ENCODE results near the gene AFAP1.

AFAP1 gene

DNA sequence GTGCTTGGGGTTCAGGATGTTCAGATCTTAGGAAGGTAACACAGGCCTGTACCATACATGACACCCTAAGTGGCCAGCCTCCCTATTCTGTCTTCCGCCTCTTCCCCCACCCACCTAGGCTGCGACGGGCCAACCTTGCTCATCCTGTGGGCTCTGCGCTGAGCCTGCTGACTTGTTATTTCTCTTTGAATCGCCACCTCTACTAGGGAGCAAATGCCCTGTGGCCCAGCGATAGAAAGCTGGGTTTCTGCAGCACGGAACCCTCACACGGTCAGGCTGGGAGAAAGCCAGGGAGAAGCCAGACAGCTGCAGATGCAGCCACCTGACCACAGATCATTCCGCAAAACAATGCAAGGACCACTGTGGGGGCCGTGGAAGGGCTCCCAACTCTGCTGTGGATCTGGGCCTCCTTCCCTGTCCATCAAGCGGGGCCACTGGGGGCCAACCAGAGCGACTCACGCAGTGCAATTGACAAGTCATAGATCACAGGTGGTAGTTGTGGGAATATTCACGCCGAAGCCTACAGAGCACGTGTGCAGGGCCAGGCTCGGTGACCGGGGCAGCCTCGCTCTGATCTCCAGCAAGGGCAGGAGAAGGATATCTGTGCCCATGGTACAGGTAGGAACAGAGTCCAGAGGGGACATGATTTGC is 227.5 kb downstream of the AFAP1 start:
- TF ChIP-seq, protein P1, sequence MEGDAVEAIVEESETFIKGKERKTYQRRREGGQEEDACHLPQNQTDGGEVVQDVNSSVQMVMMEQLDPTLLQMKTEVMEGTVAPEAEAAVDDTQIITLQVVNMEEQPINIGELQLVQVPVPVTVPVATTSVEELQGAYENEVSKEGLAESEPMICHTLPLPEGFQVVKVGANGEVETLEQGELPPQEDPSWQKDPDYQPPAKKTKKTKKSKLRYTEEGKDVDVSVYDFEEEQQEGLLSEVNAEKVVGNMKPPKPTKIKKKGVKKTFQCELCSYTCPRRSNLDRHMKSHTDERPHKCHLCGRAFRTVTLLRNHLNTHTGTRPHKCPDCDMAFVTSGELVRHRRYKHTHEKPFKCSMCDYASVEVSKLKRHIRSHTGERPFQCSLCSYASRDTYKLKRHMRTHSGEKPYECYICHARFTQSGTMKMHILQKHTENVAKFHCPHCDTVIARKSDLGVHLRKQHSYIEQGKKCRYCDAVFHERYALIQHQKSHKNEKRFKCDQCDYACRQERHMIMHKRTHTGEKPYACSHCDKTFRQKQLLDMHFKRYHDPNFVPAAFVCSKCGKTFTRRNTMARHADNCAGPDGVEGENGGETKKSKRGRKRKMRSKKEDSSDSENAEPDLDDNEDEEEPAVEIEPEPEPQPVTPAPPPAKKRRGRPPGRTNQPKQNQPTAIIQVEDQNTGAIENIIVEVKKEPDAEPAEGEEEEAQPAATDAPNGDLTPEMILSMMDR (IDR thresholded peaks at IDR 0.05; ENCODE audit: extremely low read depth, missing control alignments): no peak
- DNase-seq (ENCODE audit: low spot score): no peak

DNA sequence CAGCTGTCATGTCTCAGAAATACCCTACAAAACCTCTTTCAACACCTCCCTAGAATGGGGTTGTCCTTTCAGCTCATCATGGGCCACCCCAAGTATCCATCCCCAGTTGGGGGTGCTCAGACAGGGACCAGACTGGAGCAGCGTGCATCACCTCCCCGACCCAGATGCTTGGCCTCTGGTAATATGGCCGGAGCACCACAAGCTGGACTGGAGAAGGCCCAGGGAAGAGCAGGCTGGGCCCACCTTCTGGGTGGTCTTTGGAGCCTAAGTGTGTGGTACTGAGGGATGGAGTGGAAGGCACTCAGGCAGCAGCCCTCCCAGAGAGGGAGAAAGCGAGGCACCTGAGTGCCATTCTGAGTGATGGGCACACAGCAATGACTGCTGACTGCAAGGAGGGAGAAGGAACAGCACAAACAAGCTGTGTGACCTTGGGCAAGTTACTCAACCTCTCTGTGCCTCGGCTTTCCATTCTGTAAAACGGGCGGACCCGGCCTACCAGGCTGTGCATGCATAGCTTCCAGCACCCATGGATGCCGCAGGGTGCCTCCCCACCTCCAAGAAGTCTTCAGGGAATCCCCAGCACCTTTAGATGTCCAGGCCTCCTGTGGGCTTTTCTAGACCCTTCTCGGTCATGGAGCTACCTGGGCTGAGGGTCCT is 228.2 kb downstream of the AFAP1 start:
- DNase-seq (ENCODE audit: low spot score): no peak
- TF ChIP-seq, protein P1 (IDR thresholded peaks at IDR 0.05; ENCODE audit: extremely low read depth, missing control alignments): no peak

DNA sequence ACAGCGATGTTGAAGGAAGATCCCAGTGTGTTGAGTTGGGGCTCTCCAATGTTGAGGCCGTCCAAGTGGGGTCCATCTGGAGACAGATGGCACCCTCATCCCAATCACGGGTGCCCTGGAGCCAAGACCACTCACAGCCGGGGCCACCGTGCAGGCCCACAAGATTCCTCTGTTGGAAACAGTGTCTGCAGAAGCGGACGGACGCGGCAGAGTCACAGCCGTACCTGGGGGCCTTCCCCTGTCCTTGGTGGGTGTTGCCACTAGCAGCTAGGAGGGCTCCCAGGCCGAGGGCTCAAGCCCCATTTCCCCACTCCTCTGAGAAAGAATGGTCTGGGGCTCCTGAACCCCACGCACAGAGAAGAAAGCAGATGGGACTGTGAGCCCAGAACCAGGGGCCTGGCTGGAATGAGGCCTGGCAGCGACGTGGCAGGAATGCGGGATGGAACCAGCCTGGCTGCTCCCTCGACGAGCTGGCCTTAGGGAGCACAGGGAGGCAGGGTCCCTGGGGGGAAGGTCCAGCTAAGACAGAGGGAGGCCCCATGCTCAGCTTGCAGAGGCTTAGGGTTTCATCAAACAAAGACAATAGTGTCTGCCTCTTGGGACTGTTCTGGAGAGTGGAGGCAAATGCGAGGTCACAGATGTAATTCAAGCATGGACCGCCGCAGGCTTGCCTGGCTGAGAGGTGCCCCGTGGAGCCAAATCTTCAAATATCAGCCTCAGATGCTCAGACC is 228.9 kb downstream of the AFAP1 start:
- TF ChIP-seq, protein P1 (IDR thresholded peaks at IDR 0.05; ENCODE audit: extremely low read depth, missing control alignments): no peak
- no peak for DNase-seq (ENCODE audit: low spot score)

DNA sequence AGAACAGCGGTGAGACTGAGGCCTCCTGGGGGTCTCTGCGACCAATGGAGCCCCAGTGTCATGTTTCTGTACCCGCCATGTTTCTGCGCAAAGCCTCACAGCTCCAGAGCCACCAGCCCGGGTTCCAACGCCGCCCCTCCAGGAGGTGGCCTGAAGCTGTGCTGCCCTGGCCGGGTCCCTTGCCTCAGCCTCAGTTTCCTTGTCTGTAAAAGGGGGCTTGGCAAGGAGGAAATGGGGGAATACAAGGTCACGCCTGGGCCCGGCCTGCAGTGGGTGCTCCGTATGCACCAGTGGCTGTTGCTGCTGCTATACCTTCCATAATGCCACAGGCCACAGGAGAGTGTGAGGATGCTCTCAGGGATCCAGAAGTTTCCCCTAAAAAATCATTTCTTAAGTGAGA is 229.5 kb downstream of the AFAP1 start:
- no peak for DNase-seq (ENCODE audit: low spot score)
- TF ChIP-seq, protein P1 (IDR thresholded peaks at IDR 0.05; ENCODE audit: extremely low read depth, missing control alignments): no peak

DNA sequence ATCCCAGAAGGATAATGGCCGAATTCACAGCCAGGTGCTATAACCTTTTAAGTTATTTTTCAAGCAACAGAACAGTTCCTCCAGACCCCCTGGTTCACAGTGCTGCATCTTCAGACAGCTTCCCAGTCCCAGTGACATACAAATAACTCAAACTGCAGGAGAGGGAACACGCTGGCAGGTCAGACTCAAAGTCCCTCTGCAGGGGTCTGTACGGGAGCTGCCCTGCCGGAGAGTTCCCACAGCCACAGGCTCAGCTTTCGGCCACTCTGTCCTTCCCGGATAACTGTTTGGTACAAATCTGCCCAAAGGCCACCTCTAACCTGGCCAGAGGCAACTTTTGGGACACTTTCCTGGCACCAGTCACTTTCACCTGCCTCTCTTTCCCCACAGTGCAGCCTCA is 230.2 kb downstream of the AFAP1 start:
- no peak for DNase-seq (ENCODE audit: low spot score)
- TF ChIP-seq, protein P1 (IDR thresholded peaks at IDR 0.05; ENCODE audit: extremely low read depth, missing control alignments): no peak

DNA sequence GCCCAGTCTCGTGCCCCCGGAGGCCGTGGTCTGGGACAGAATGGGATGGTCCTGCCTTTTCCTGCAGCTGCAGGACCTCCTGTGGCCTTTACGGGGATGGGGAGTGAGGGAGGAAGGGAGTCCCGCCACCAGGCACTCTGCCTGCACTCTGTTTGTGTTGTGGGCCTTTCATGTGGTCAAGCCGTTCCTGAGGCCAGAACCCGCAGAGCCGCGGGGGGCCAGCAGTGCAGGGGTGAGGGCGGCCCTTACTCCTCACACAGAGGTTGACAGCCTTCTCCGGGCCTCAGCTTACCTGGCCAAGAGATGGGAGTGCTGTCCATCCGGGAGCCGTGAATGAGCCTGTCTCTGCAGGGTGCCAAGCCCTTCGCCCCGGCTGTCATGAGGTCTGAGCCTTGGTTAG is 230.7 kb downstream of the AFAP1 start:
- DNase-seq (ENCODE audit: low spot score): no peak
- TF ChIP-seq, protein P1 (IDR thresholded peaks at IDR 0.05; ENCODE audit: extremely low read depth, missing control alignments): no peak
